AG04450 (cell line): Measurements from ENCODE around the gene KHDC1L. TPM values are rescaled to one million over a fixed set of nuclear protein-coding genes. Genes with fewer than 3 reads are reported as not detected.
"Not testable (repeated sequence)": the region's sequence is repeated elsewhere in the genome, so short reads cannot be mapped to it uniquely, and the experiment has no call there.

ENCODE experiments used
- CTCF ChIA-PET: fragments of 300-600, 350-600 bp; formaldehyde crosslinking; extraction: SDS; loops from one replicate; lab custom pipeline; 2022; ENCODE audit warnings: antibody characterized with exemption, inconsistent platforms; lab: Charles Lee
- POLR2A ChIA-PET: fragments of 350-600 bp; formaldehyde crosslinking; extraction: SDS; loops from one replicate; lab custom pipeline; 2021; ENCODE audit warnings: antibody characterized with exemption, inconsistent platforms; lab: Yijun Ruan, JAX
- DNase-seq: peaks from one replicate; pipeline ENCODE4 v3.0.0-alpha.2; 2011; ENCODE audit warnings: low read depth, low spot score
- H3K27ac ChIP-seq: one replicate; pipeline ENCODE4 v1.5.1; 2012; ENCODE audit warnings: low read depth, low read length, control low read depth
- H3K27me3 ChIP-seq: one replicate; pipeline ENCODE4 v1.6.0; 2012; ENCODE audit warnings: low read length; ENCODE audit not compliant: control insufficient read depth, insufficient read depth
- H3K4me3 ChIP-seq: 2 replicates; pipeline ENCODE4 v1.5.1; 2011; ENCODE audit warnings: mild to moderate bottlenecking, low read depth, low read length, control low read depth
- H3K9me3 ChIP-seq: 2 replicates; pipeline ENCODE4 v1.5.1; 2012; ENCODE audit warnings: low read length; ENCODE audit not compliant: control insufficient read depth, insufficient read depth
- CTCF ChIP-seq: IDR thresholded peaks from 2 replicates; pipeline ENCODE4 v1.5.1; 2011; ENCODE audit warnings: low read depth, low read length, control low read depth, inconsistent platforms
- polyA plus RNA-seq: library from polyadenylated mRNA; depleted of rRNA; stranded (reverse); fragments of >200 nt; gene quantifications from 2 replicates; pipeline ENCODE4 v1.2.3, GENCODE V29; 2011

The KHDC1L gene
- polyA plus RNA-seq, 1 experiment = 0.27 TPM

- TF ChIP-seq CTCF = no peak
- ChIA-PET POLR2A (no interaction called here), CTCF (no interaction called here)
- no peak for DNase-seq
- no peaks in the 10 kb centered on the region for H3K27me3 ChIP-seq
- H3K9me3 ChIP-seq = no peaks in the 10 kb centered on the region
- no peak overlapping the region for H3K4me3 ChIP-seq
- no peak overlapping the region for H3K27ac ChIP-seq
Observed at GRCh38 chr6:73194744-73195143, 30.6 kb downstream of the KHDC1L start.

GRCh38 chr6:73193302-73193701 is 32.0 kb downstream of the KHDC1L start:
- H3K27me3 ChIP-seq, H3K27ac ChIP-seq, POLR2A ChIA-PET, H3K9me3 ChIP-seq, DNase-seq, H3K4me3 ChIP-seq: not testable (repeated sequence)
- CTCF ChIA-PET = interaction anchor here (0.7 kb wide), 1 partner anchor 573 kb away, joined by 6 read pairs; no protein-coding TSS in a partner anchor

- H3K27ac ChIP-seq = no peak overlapping the region
- no peak overlapping the region for H3K4me3 ChIP-seq
- no peak for DNase-seq
- no peak for TF ChIP-seq CTCF
- H3K27me3 ChIP-seq = no peaks in the 10 kb centered on the region
- POLR2A ChIA-PET = no interaction called here
- no peaks in the 10 kb centered on the region for H3K9me3 ChIP-seq
- CTCF ChIA-PET = interaction anchor here (0.6 to 2.2 kb wide), 13 partner anchors 13 to 773 kb away, joined by 3 to 38 read pairs (median 3); no protein-coding TSS in a partner anchor
Observed at GRCh38 chr6:73182021-73182607, 43.2 kb downstream of the KHDC1L start.

- CTCF ChIA-PET = interaction anchor here (0.6 to 2.0 kb wide), 9 partner anchors 146 to 928 kb away, joined by 3 to 15 read pairs (median 4); no protein-coding TSS in a partner anchor
- Histone ChIP-seq H3K27ac (no peak overlapping the region), H3K27me3 (no peaks in the 10 kb centered on the region), H3K9me3 (no peaks in the 10 kb centered on the region), H3K4me3 (peak overlapping the region; percentile 51)
- POLR2A ChIA-PET = no interaction called here
- peak; percentile 44 for DNase-seq
- TF ChIP-seq CTCF = peak; percentile 94
Observed at GRCh38 chr6:73180763-73181619, 44.3 kb downstream of the KHDC1L start.

- Histone ChIP-seq H3K4me3 (no peak overlapping the region; the same call in 1 of the 2 replicates), H3K27me3 (no peaks in the 10 kb centered on the region), H3K9me3 (no peaks in the 10 kb centered on the region), H3K27ac (no peak overlapping the region)
- ChIA-PET POLR2A (no interaction called here), CTCF (interaction anchor here (0.6 to 1.7 kb wide), 9 partner anchors 50 to 928 kb away, joined by 3 to 15 read pairs (median 4); no protein-coding TSS in a partner anchor)
- DNase-seq = no peak
- no peak for TF ChIP-seq CTCF
Observed at GRCh38 chr6:73180076-73180738, 45.1 kb downstream of the KHDC1L start.
